ENCODE measurements around the gene COL23A1.

Gene COL23A1

DNA sequence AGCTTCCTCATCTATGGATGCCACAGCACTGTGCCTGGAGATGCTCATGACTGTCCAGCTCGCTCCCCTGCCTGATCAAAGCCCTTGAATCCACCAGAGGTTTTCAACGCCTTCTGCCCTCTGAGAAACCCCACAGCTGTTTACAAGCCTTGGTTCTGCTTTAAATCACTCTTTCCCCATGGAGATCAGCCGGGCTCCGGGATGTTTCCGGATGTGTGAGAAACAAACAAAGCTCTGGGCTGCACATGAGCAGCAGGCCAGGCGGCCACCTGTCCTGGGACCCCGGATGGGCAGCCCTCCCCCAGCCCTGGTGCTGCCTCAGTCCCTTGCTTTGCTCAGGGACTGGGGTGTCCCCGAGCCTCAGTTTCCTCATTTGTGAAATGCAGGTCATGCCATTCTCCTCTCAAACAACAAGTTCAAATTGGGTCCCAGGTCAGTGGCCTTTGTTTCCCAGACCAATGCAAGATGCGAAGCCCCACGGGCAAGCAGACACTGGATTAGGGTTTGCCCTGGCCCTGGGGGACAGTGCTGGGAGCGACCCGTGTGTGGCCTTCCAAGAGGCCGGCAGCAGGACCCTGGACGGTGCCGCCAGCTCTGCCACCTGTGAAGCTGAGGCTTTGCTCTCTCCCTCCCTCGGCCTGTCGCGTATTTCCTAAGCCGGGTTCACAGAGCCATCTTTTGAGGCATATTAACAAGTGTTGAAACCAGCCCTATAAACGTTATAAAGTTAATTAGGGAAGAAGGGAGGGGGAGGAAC, 315.2 kb downstream of the COL23A1 start:
- no peak overlapping the region for H2BK120ac ChIP-seq (ENCODE audit: low read depth, low read length)
- H3K36me3 ChIP-seq (ENCODE audit: control insufficient read depth, insufficient read depth, low read length): no peaks in the 10 kb centered on the region
- H3K4me2 ChIP-seq (ENCODE audit: low read length): no peak overlapping the region
- no peak for DNase-seq
- H3K79me1 ChIP-seq (ENCODE audit: low read length): no peaks in the 10 kb centered on the region
- no peak overlapping the region for H3K56ac ChIP-seq (ENCODE audit: low read length)
- H2BK15ac ChIP-seq (replicated peaks; ENCODE audit: low read depth): no peak overlapping the region
- no peak overlapping the region for H2BK5ac ChIP-seq (ENCODE audit: low read length)
- no peak overlapping the region for H3K27ac ChIP-seq (ENCODE audit: low read depth, low read length)
- no peak overlapping the region for H3K9ac ChIP-seq (ENCODE audit: low read length)
- H3K23ac ChIP-seq (ENCODE audit: low read length): no peak overlapping the region
- no CpG with 5 or more reads among the region's 20 CpGs for WGBS (ENCODE audit: extremely low coverage, insufficient coverage, low lambda C conversion rate)
- H3K4me1 ChIP-seq (ENCODE audit: control insufficient read depth, low read depth, low read length): no peaks in the 10 kb centered on the region
- H3K4ac ChIP-seq (ENCODE audit: low read depth, low read length): no peak overlapping the region
- no peak overlapping the region for H2AK5ac ChIP-seq (ENCODE audit: low read length)
- H3K27me3 ChIP-seq (ENCODE audit: insufficient read depth, low read length, poor library complexity): no peaks in the 10 kb centered on the region
- no peak overlapping the region for H3K18ac ChIP-seq (ENCODE audit: low read length)
- no peaks in the 10 kb centered on the region for H3K79me2 ChIP-seq (ENCODE audit: control insufficient read depth, insufficient read depth, low read length)
- H3K4me3 ChIP-seq (ENCODE audit: low read length): no peak overlapping the region
- no peak overlapping the region for H4K5ac ChIP-seq (ENCODE audit: low read length)
- no peak overlapping the region for H4K8ac ChIP-seq (ENCODE audit: low read depth, low read length)

DNA sequence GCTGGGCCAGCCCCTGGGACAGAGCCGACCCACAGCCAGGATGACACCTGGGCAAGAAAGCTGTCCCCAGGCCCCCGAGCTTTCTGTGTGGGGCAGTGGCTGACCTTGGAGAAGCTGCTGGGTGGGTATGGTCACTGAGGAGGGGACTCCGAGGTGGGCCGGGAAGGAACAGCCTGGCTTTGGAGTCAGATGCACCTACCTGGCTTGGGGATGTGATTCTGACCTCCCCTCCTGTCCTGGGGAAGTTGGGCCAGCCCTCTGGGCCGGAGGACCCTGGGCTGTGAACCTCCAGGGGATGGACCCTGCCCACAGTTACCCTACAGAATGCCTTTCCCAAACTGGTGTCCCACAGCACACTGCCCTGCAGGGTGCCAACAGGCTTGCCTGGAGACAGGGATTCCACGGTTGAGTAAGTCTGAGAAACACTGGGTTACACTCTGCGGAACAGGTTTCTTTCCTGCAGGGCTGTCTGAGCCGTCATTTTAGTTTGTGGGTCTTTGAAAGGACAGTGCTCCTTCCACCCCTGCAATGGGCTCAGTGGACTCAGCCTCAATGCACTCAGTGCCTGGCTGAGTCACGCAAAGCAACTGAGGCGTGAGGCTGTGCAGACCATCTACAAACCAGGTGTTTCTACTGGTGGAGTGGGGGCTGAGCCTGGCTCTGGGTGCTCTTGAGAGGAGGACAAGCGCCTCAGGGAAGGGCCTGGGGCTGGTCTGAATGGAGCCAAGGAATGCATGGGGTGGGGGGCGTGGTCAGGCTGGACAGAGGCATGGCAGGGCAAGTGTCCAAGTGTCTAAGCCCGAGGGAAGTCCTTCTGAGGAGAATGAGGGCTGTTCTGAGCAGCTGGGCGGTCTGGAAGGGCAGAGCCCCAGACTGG, 316.3 kb downstream of the COL23A1 start:
- Histone ChIP-seq H3K36me3 (ENCODE audit: control insufficient read depth, insufficient read depth, low read length) (no peaks in the 10 kb centered on the region), H2AK5ac (ENCODE audit: low read length) (no peak overlapping the region), H3K4ac (ENCODE audit: low read depth, low read length) (no peak overlapping the region), H3K4me3 (ENCODE audit: low read length) (no peak overlapping the region), H3K27me3 (ENCODE audit: insufficient read depth, low read length, poor library complexity) (no peaks in the 10 kb centered on the region), H3K18ac (ENCODE audit: low read length) (no peak overlapping the region), H4K8ac (ENCODE audit: low read depth, low read length) (no peak overlapping the region), H3K9ac (ENCODE audit: low read length) (no peak overlapping the region), H3K27ac (ENCODE audit: low read depth, low read length) (no peak overlapping the region), H3K56ac (ENCODE audit: low read length) (no peak overlapping the region), H3K23ac (ENCODE audit: low read length) (no peak overlapping the region), H3K4me1 (ENCODE audit: control insufficient read depth, low read depth, low read length) (no peaks in the 10 kb centered on the region), H2BK5ac (ENCODE audit: low read length) (no peak overlapping the region), H2BK120ac (ENCODE audit: low read depth, low read length) (no peak overlapping the region), H4K5ac (ENCODE audit: low read length) (no peak overlapping the region), H3K79me2 (ENCODE audit: control insufficient read depth, insufficient read depth, low read length) (no peaks in the 10 kb centered on the region), H2BK15ac (replicated peaks; ENCODE audit: low read depth) (no peak overlapping the region), H3K79me1 (ENCODE audit: low read length) (no peaks in the 10 kb centered on the region), H3K4me2 (ENCODE audit: low read length) (no peak overlapping the region)
- WGBS (ENCODE audit: extremely low coverage, insufficient coverage, low lambda C conversion rate): no CpG with 5 or more reads among the region's 14 CpGs
- no peak for DNase-seq

DNA sequence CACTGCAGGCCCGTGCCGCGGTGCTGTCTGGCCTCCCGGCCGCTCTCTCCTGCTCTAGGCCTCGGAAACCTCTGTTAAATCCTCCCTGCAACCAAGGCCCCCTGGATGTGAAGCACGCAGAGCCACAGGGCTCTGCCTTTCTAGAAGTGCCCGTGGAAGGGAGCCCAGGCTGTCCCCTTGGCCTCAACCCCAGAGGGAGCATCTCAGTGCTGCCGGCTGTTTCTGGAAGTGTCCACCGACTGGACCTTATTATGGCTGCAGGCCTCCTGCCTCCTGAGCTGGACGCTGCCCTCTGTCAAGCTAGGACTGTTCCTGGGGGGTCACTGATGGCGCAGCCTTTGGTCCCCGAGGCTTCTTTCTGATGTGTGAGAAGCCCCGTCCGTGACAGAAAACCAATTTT, 317.2 kb downstream of the COL23A1 start:
- no peak overlapping the region for H3K56ac ChIP-seq (ENCODE audit: low read length)
- H3K79me1 ChIP-seq (ENCODE audit: low read length): no peaks in the 10 kb centered on the region
- H2AK5ac ChIP-seq (ENCODE audit: low read length): no peak overlapping the region
- no peak overlapping the region for H3K4me3 ChIP-seq (ENCODE audit: low read length)
- no peaks in the 10 kb centered on the region for H3K27me3 ChIP-seq (ENCODE audit: insufficient read depth, low read length, poor library complexity)
- WGBS (ENCODE audit: extremely low coverage, insufficient coverage, low lambda C conversion rate): no CpG with 5 or more reads among the region's 15 CpGs
- no peak overlapping the region for H3K18ac ChIP-seq (ENCODE audit: low read length)
- no peaks in the 10 kb centered on the region for H3K79me2 ChIP-seq (ENCODE audit: control insufficient read depth, insufficient read depth, low read length)
- H4K8ac ChIP-seq (ENCODE audit: low read depth, low read length): no peak overlapping the region
- H3K36me3 ChIP-seq (ENCODE audit: control insufficient read depth, insufficient read depth, low read length): no peaks in the 10 kb centered on the region
- DNase-seq: no peak
- H3K4me1 ChIP-seq (ENCODE audit: control insufficient read depth, low read depth, low read length): no peaks in the 10 kb centered on the region
- H3K4me2 ChIP-seq (ENCODE audit: low read length): no peak overlapping the region
- no peak overlapping the region for H2BK5ac ChIP-seq (ENCODE audit: low read length)
- H2BK15ac ChIP-seq (replicated peaks; ENCODE audit: low read depth): no peak overlapping the region
- no peak overlapping the region for H3K23ac ChIP-seq (ENCODE audit: low read length)
- no peak overlapping the region for H3K27ac ChIP-seq (ENCODE audit: low read depth, low read length)
- no peak overlapping the region for H3K9ac ChIP-seq (ENCODE audit: low read length)
- H4K5ac ChIP-seq (ENCODE audit: low read length): no peak overlapping the region
- no peak overlapping the region for H2BK120ac ChIP-seq (ENCODE audit: low read depth, low read length)
- H3K4ac ChIP-seq (ENCODE audit: low read depth, low read length): no peak overlapping the region

DNA sequence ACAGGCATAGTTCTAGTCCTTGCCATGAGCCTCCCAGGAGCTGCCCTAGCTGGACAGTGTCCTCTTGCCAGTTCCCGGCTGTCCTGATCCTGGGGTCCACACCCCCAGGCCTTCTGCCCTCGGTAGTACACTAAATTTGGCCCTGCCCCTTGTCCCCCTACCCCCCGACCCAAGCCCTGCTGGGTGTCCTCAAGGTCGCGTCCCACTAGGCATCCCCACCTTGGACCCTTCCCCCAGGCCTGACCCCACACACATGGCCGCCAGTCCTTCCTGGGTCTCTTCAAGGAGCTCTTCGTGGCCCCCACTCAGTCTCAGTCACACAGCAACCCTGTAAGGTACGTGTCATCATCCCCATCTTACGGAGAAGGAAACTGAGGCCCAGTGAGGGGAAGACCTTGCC, 317.6 kb downstream of the COL23A1 start:
- H3K4me1 ChIP-seq (ENCODE audit: control insufficient read depth, low read depth, low read length): no peaks in the 10 kb centered on the region
- no peak overlapping the region for H3K18ac ChIP-seq (ENCODE audit: low read length)
- no peaks in the 10 kb centered on the region for H3K27me3 ChIP-seq (ENCODE audit: insufficient read depth, low read length, poor library complexity)
- no peak overlapping the region for H4K8ac ChIP-seq (ENCODE audit: low read depth, low read length)
- H3K79me2 ChIP-seq (ENCODE audit: control insufficient read depth, insufficient read depth, low read length): no peaks in the 10 kb centered on the region
- H3K36me3 ChIP-seq (ENCODE audit: control insufficient read depth, insufficient read depth, low read length): no peaks in the 10 kb centered on the region
- no peak overlapping the region for H2AK5ac ChIP-seq (ENCODE audit: low read length)
- no peak overlapping the region for H3K4me2 ChIP-seq (ENCODE audit: low read length)
- H3K4ac ChIP-seq (ENCODE audit: low read depth, low read length): no peak overlapping the region
- no peak overlapping the region for H3K23ac ChIP-seq (ENCODE audit: low read length)
- no peak overlapping the region for H2BK15ac ChIP-seq (replicated peaks; ENCODE audit: low read depth)
- no peak for DNase-seq
- H3K9ac ChIP-seq (ENCODE audit: low read length): no peak overlapping the region
- no peak overlapping the region for H2BK5ac ChIP-seq (ENCODE audit: low read length)
- H3K79me1 ChIP-seq (ENCODE audit: low read length): no peaks in the 10 kb centered on the region
- no peak overlapping the region for H2BK120ac ChIP-seq (ENCODE audit: low read depth, low read length)
- WGBS (ENCODE audit: extremely low coverage, insufficient coverage, low lambda C conversion rate): no CpG with 5 or more reads among the region's 9 CpGs
- H4K5ac ChIP-seq (ENCODE audit: low read length): no peak overlapping the region
- no peak overlapping the region for H3K4me3 ChIP-seq (ENCODE audit: low read length)
- H3K56ac ChIP-seq (ENCODE audit: low read length): no peak overlapping the region
- H3K27ac ChIP-seq (ENCODE audit: low read depth, low read length): no peak overlapping the region

DNA sequence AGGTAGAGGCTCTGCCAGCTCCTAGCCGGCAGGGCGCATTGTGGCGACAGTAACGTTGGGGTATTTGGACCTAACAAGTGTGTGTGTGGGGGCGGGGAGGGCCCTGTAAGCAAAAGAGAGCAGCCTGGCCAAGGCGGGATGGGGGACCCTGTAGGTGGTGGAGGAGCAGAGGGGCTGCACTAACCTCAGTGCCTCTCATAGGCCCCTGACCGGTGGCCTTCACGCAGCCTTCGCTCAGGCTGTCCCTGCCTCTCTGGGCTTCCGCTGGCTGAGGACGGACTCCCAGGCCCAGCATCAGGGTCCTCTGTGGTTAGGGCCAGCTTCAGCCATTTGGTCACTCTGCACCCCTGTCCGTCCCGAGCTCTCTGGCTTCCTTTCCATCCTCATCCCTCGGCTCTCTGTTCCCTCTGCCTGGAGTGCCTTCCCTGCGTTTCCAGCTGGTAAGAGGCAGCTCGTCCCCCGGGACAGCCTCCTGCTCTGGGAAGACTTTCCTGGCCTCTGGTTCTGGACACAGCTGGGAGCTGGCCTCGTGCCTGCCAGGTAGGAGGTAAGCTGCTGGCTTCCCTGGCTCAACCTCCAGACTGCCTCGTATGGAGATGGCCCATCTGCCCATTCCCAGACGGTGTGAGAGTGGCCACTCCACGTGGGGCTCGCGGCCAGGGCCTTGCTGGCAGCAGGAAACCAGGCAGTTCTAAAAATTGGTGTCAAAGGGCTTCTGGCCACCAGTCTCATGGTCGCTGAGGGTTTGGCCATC, 318.3 kb downstream of the COL23A1 start:
- Histone ChIP-seq H3K4me2 (ENCODE audit: low read length) (no peak overlapping the region), H3K36me3 (ENCODE audit: control insufficient read depth, insufficient read depth, low read length) (no peaks in the 10 kb centered on the region), H2AK5ac (ENCODE audit: low read length) (no peak overlapping the region), H3K23ac (ENCODE audit: low read length) (no peak overlapping the region), H3K79me1 (ENCODE audit: low read length) (no peaks in the 10 kb centered on the region), H3K9ac (ENCODE audit: low read length) (no peak overlapping the region), H3K27me3 (ENCODE audit: insufficient read depth, low read length, poor library complexity) (no peaks in the 10 kb centered on the region), H4K8ac (ENCODE audit: low read depth, low read length) (no peak overlapping the region), H3K4me1 (ENCODE audit: control insufficient read depth, low read depth, low read length) (no peaks in the 10 kb centered on the region), H2BK15ac (replicated peaks; ENCODE audit: low read depth) (no peak overlapping the region), H4K5ac (ENCODE audit: low read length) (no peak overlapping the region), H3K27ac (ENCODE audit: low read depth, low read length) (no peak overlapping the region), H2BK120ac (ENCODE audit: low read depth, low read length) (no peak overlapping the region), H3K4me3 (ENCODE audit: low read length) (no peak overlapping the region), H3K56ac (ENCODE audit: low read length) (no peak overlapping the region), H2BK5ac (ENCODE audit: low read length) (no peak overlapping the region), H3K4ac (ENCODE audit: low read depth, low read length) (no peak overlapping the region), H3K18ac (ENCODE audit: low read length) (no peak overlapping the region), H3K79me2 (ENCODE audit: control insufficient read depth, insufficient read depth, low read length) (no peaks in the 10 kb centered on the region)
- no peak for DNase-seq
- no CpG with 5 or more reads among the region's 24 CpGs for WGBS (ENCODE audit: extremely low coverage, insufficient coverage, low lambda C conversion rate)

Data from mesendoderm (in vitro differentiated cells).